GM23248 (cell line): ENCODE results near the gene DIPK1B.

Experiments
- EZH2 ChIP-seq: fragments of 200-600 bp; sonication (generic); IDR thresholded peaks from 2 replicates; pipeline ENCODE4 v1.6.1; 2018; ENCODE audit warnings: antibody characterized with exemption, mild to moderate bottlenecking; ENCODE audit not compliant: insufficient read depth, poor library complexity, severe bottlenecking
- EZH2phosphoT487 ChIP-seq: fragments of 200-600 bp; sonication (generic); IDR thresholded peaks from 2 replicates; pipeline ENCODE4 v1.6.1; 2018; ENCODE audit warnings: antibody characterized with exemption, moderate library complexity, mild to moderate bottlenecking, low read depth; ENCODE audit not compliant: insufficient read depth

GRCh38 chr9:136665111-136665703, 47.2 kb upstream of the DIPK1B start:
- no peak for TF ChIP-seq EZH2
- TF ChIP-seq EZH2phosphoT487, result no peak
